Amniotic epithelial cell (primary cell): ENCODE data around the gene OR2M7.
"Not testable (repeated sequence)": the region's sequence is repeated elsewhere in the genome, so short reads cannot be mapped to it uniquely, and the experiment has no call there.

Experiments
- DNase-seq: peaks from one replicate; pipeline ENCODE4 v3.0.0-alpha.2; 2010; ENCODE audit warnings: low read depth

The OR2M7 gene, protein sequence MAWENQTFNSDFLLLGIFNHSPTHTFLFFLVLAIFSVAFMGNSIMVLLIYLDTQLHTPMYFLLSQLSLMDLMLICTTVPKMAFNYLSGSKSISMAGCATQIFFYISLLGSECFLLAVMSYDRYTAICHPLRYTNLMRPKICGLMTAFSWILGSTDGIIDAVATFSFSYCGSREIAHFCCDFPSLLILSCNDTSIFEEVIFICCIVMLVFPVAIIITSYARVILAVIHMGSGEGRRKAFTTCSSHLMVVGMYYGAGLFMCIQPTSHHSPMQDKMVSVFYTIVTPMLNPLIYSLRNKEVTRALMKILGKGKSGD

GRCh38 chr1:248324468-248324867, at the start of gene OR2M7:
TSS of gene OR2M7 (minus strand) at chr1:248324568. CDS start at chr1:248324568, 0 bp downstream.
- no peak for DNase-seq

GRCh38 chr1:248373761-248374160, 49.4 kb upstream of the OR2M7 start:
- no peak for DNase-seq

- DNase-seq: no peak
Measured at GRCh38 chr1:248372394-248372793, 48.0 kb upstream of the OR2M7 start.

- DNase-seq: no peak
Measured at GRCh38 chr1:248366609-248367008, 42.2 kb upstream of the OR2M7 start.

- no peak for DNase-seq
Measured at GRCh38 chr1:248361121-248361715, 36.9 kb upstream of the OR2M7 start, which contains the start of gene OR2T4. TSS of gene OR2T4 (plus strand) at chr1:248361665. CDS start at chr1:248361665, 0 bp downstream.

- no peak for DNase-seq
Measured at GRCh38 chr1:248359415-248359814, 35.0 kb upstream of the OR2M7 start.

DNA sequence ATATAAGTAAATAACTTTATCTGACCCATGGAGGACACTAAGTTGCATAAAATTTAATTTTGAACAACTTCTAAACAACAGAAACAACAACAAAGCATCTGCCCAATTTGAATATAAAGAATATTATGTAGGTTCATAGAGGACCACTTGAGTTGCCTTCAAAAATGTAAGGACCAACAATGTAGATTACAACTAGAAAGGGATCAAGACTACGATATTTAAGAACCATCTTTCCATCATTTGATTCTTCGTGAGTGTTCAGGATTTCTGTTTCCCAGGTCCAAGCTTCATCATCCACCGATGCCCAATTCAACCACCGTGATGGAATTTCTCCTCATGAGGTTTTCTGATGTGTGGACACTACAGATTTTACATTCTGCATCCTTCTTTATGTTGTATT, 24.1 kb upstream of the OR2M7 start, which contains the start of gene OR14C36:
Gene OR14C36, plus strand, starts transcription at position 301 of the 400 bp plus-strand sequence. Its CDS starts 0 bp downstream, at position 301.
- DNase-seq: no peak

GRCh38 chr1:248343451-248343850, 19.1 kb upstream of the OR2M7 start:
- no peak for DNase-seq

- no peak for DNase-seq
Measured at GRCh38 chr1:248316796-248317195, 7.6 kb downstream of the OR2M7 start.

- not testable (repeated sequence) for DNase-seq
Measured at GRCh38 chr1:248306740-248307139, 17.6 kb downstream of the OR2M7 start.

DNA sequence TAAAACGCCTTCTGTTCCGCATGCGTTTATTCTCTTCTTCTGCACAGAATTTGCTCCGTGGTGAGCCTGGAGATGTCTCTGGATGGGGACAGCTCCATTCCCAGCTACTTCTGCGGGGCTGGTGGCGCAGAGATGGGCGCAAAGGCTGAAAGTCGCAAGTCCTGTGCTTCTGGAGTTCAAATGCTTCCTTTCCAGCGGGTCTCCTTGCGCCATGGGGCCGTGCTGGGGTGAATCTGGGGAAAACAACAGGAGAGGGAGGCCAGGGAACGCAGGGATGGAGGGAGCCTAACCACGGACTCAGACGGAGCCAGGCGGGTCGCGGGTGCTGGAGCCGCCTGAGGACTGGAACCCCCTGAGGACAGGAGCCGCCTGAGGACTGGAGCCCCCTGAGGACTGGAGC, 18.3 kb downstream of the OR2M7 start:
- no peak for DNase-seq

GRCh38 chr1:248305672-248306071, 18.7 kb downstream of the OR2M7 start:
- not testable (repeated sequence) for DNase-seq

- DNase-seq: no peak
Measured at GRCh38 chr1:248303324-248303723, 21.0 kb downstream of the OR2M7 start, which contains the start of gene OR2T12. TSS of gene OR2T12 (minus strand) at chr1:248303424. CDS start at chr1:248295578, 7,846 bp downstream.

- no peak for DNase-seq
Measured at GRCh38 chr1:248288391-248288790, 36.0 kb downstream of the OR2M7 start.

DNA sequence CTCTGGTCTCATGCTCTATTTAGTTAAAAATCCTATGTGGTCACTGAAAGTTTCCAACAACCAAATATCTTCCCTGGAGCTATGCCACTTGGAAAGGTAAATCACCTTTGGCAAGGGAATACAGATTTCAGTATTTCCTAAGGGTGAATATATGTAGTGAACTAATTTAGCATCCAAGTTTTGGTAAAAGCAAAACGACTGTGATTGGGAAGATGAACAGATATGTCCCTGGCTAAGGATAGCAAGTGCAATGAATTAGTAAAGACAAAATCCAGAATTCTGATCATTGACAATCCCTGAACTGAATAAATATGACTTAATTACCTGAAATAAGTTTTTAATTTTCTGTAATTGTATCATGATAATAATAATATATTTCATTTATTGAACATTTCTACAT, 46.5 kb downstream of the OR2M7 start, which contains the start of gene OR2T33:
Gene OR2T33, minus strand, starts transcription at position 101 of the 400 bp plus-strand sequence. CDS start 4,162 bp downstream, outside the sequence.
- no peak for DNase-seq
